Activated CD4-positive, alpha-beta T cell treated with anti-CD3 and anti-CD28 coated beads for 24 hours (primary cell): ENCODE data around the gene PARP2.
A peak's percentile ranks its signal among the peaks of the same experiment; 100 is the strongest.

Experiments used
- DNase-seq, 2 donors: peaks; one replicate each; pipeline ENCODE4 v3.0.0-alpha.2; 2020; ENCODE audit warnings: low read depth in 2 of 2

The PARP2 gene

DNA sequence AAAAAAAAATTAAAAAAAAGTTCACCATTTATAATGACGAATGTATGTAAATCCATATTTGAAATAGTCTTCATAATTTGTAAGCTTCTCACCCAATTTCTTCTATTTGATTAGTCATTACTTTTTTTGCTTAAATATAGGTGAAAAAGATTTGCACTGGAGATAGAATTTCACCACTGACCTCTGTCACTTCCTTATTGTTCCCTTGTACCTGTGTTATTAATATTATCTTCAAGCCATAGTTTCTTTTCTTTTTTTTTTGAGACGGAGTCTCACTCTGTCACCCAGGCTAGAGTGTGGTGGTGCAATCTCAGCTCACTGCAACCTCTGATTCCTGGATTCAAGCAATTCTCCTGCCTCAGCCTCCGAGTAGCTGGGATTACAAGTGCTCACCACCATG, 54.1 kb downstream of the PARP2 start:
- no peak for DNase-seq

DNA sequence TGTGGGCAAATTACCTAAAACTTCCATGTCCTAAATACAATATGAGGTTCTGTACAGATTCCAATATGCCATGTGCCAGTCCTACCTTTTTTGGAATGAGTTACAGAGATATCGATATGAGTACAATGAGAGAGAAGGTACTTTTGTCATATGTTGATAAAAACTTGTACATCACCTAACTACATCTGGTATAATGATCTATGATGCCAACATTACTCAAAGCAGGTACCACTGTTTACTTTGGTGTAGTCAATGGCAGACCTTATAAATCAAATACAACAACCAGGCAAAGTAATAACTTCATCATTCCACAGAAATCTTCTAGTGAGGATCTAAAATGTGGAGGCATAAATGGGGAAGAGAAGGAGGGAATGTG, 57.1 kb downstream of the PARP2 start:
- no peak for DNase-seq

DNA sequence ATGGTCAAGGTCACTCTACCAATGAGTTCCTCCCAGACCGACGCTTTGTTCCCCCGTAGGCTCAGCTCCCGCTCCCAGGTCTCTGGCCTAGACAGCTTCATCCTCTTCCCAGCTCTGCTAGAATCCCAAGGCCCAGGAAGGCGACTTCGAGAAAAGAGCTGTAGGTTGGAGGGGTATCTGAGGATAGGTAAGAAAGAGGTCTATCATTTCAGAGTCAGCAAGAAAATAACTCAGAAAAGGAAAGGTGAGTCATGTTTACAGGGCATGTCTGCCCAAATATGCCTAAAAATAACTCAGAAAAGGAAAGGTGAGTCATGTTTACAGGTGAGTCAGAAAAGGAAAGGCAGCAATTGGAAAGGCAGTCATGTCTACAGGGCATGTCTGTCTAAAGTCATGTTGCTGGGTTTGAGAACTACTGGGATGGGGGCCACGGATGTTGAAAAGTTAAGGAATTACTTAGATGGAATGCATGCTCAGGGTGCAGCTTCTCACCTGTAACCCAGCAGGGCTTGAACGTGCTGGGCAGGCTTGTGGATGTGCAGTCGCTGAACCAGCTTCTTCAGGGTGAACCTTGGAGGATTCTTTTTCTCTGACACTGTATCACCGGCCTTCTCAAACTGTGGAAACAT, 57.6 kb downstream of the PARP2 start:
- peak in 1 of 2 donors; percentile 9 for DNase-seq

DNA sequence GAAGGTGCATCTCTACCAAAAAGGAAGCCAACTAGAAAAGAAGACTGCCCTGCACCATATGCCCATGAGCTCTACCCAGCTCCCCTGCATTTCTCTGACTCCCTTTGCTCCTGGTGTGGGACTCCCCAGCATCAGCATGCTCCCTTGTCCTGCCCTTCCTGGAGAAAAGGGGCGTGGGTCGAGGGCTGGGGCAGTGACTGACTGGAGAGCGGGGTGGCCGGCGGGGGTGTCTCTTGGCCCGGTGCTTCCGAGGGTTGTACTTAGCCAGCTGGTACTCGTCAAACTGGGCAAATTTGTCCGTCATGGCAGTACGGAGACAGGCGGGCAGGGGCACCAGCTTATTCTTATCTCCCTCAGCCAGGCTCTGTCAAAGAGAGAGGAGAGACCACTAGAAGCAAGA, 60.1 kb downstream of the PARP2 start:
- DNase-seq = no peak
